DOHH2 (cell line): ENCODE measurements around the gene DTNB.

Experiments
- CTCF ChIP-seq: fragments of 200-600 bp; sonication (generic); IDR thresholded peaks from one replicate; pipeline ENCODE4 v1.5.1; 2014; ENCODE audit warnings: antibody characterized with exemption, mild to moderate bottlenecking, low read depth, low read length; ENCODE audit not compliant: poor library complexity, severe bottlenecking
- EZH2phosphoT487 ChIP-seq: fragments of 200-600 bp; sonication (generic); IDR thresholded peaks from 2 replicates; pipeline ENCODE4 v1.6.1; 2017; ENCODE audit warnings: borderline replicate concordance, mild to moderate bottlenecking, antibody characterized with exemption, low read length, moderate library complexity, mixed read lengths

GRCh38 chr2:25362434-25363145 lies 310.8 kb downstream of the DTNB start:
- TF ChIP-seq CTCF, result no peak
- TF ChIP-seq EZH2phosphoT487, result no peak
